Natural killer cell (primary cell): ENCODE data around the gene YBEY. TPM values are rescaled to one million over a fixed set of nuclear protein-coding genes. Genes with fewer than 3 reads are reported as not detected.

Experiments used
- ATAC-seq, 3 donors: fragments of 150-1000 bp in 2 of 3; fragments of 200-7000 bp in 1 of 3; cut with Tn5 transposase; 1 replicate in 1 of 3; 2 replicates in 2 of 3; pipeline ENCODE4 v1.10.0; 2021; ENCODE audit warnings: mild to moderate bottlenecking in 2 of 3, moderate library complexity in 2 of 3
- DNase-seq, 2 donors: peaks; one replicate each; pipeline versions ENCODE4 v3.0.0 to v3.0.0-alpha.2; 2013 to 2021; ENCODE audit warnings: mixed read lengths in 1 of 2
- H3K27ac ChIP-seq: one replicate; pipeline ENCODE4 v1.5.1; 2013; ENCODE audit warnings: mild to moderate bottlenecking, low read length
- H3K27me3 ChIP-seq: one replicate; pipeline ENCODE4 v1.6.1; 2013; ENCODE audit warnings: low read length; ENCODE audit not compliant: control insufficient read depth, insufficient read depth
- H3K36me3 ChIP-seq: one replicate; pipeline ENCODE4 v1.6.1; 2013; ENCODE audit warnings: low read length; ENCODE audit not compliant: control insufficient read depth, insufficient read depth
- H3K4me1 ChIP-seq: one replicate; pipeline ENCODE4 v1.6.1; 2013; ENCODE audit warnings: low read length; ENCODE audit not compliant: control insufficient read depth, insufficient read depth
- H3K4me3 ChIP-seq: one replicate; pipeline ENCODE4 v1.5.1; 2013; ENCODE audit warnings: low read length
- H3K9me3 ChIP-seq: one replicate; pipeline ENCODE4 v1.6.1; 2013; ENCODE audit warnings: low read length; ENCODE audit not compliant: control insufficient read depth, insufficient read depth
- H3K27ac Mint-ChIP-seq, 2 donors: one replicate each; pipeline ENCODE4 v1.8.0; 2022; ENCODE audit warnings: mild to moderate bottlenecking in 2 of 2, mixed read lengths in 2 of 2, moderate library complexity in 1 of 2
- H3K27me3 Mint-ChIP-seq, 2 donors: one replicate each; pipeline ENCODE4 v1.8.0; 2022; ENCODE audit warnings: low read depth in 2 of 2, mixed read lengths in 2 of 2
- H3K36me3 Mint-ChIP-seq: one replicate; pipeline ENCODE4 v1.8.0; 2022; ENCODE audit warnings: mixed read lengths
- H3K4me1 Mint-ChIP-seq, 2 donors: one replicate each; pipeline ENCODE4 v1.8.0; 2022; ENCODE audit warnings: mixed read lengths in 2 of 2
- H3K4me3 Mint-ChIP-seq: one replicate; pipeline ENCODE4 v1.8.0; 2022; ENCODE audit warnings: mild to moderate bottlenecking, moderate library complexity, mixed read lengths
- H3K9me3 Mint-ChIP-seq, 2 donors: one replicate each; pipeline ENCODE4 v1.8.0; 2022; ENCODE audit warnings: mixed read lengths in 2 of 2
- WGBS: methylation state at CpG from one replicate; pipeline ENCODE4 v1.1.7; 2013; ENCODE audit warnings: missing lambda C conversion rate; ENCODE audit not compliant: insufficient coverage; 5-methylcytosine and 5-hydroxymethylcytosine counted together
- intact Hi-C: fragments of 100-400 bp; cut with micrococcal nuclease; formaldehyde crosslinking; loops from one replicate; pipeline ENCODE4 v1.14.2; 2022
- total RNA-seq, 4 donors: library from RNA; stranded (reverse); fragments of 120-200 nt in 1 of 4; gene quantifications; one replicate each; pipeline versions ENCODE4 v1.2.3 to v1.2.4, GENCODE V29; 2013 to 2022
- TF ChIP-seq, protein P1 (sequence below): fragments of 200-600 bp; IDR thresholded peaks from one replicate; pipeline ENCODE4 v1.8.0; 2022; ENCODE audit warnings: antibody characterized with exemption

The YBEY gene
- total RNA-seq, 3 donors from 2014 or later (not counting 1 experiment from before 2014, with no cell fraction given): 10.8 to 13.7 (median 12.7) TPM

DNA sequence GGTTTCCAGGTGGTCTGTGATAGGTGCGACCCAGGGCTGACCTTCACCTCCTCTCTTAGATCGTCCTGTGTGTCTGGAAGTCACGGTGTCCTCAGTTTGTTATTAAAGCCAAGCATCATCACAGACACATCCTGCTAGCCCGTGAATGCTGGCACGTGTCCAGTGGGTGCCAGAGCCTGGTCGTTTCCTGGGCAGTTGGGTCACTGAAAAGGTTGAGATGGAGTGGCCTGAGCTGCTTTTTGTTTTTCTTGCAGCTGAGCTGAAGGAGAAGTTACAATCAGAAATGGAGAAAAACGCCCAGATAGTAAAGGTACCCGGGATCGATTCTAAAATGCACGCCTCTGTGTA is 61.0 kb downstream of the YBEY start:
- Mint-ChIP-seq H3K27me3 (no peaks in the 10 kb centered on the region), H3K4me1 (peaks cover 7 to 10% of the 10 kb centered on the region in 2 donors), H3K27ac (no peak overlapping the region), H3K36me3 (peaks cover 14% of the 10 kb centered on the region), H3K4me3 (no peak overlapping the region), H3K9me3 (no peaks in the 10 kb centered on the region)
- no peaks in the 10 kb centered on the region for H3K4me1 ChIP-seq
- intact Hi-C loops: no loop called here
- H3K4me3 ChIP-seq: no peak overlapping the region
- no peak overlapping the region for H3K27ac ChIP-seq
- TF ChIP-seq, protein P1, sequence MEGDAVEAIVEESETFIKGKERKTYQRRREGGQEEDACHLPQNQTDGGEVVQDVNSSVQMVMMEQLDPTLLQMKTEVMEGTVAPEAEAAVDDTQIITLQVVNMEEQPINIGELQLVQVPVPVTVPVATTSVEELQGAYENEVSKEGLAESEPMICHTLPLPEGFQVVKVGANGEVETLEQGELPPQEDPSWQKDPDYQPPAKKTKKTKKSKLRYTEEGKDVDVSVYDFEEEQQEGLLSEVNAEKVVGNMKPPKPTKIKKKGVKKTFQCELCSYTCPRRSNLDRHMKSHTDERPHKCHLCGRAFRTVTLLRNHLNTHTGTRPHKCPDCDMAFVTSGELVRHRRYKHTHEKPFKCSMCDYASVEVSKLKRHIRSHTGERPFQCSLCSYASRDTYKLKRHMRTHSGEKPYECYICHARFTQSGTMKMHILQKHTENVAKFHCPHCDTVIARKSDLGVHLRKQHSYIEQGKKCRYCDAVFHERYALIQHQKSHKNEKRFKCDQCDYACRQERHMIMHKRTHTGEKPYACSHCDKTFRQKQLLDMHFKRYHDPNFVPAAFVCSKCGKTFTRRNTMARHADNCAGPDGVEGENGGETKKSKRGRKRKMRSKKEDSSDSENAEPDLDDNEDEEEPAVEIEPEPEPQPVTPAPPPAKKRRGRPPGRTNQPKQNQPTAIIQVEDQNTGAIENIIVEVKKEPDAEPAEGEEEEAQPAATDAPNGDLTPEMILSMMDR: no peak
- H3K36me3 ChIP-seq: peaks cover 67% of the 10 kb centered on the region
- 95% methylated on average over 10 of the region's 10 CpGs for WGBS
- ATAC-seq (no peak), DNase-seq (no peak)
- no peaks in the 10 kb centered on the region for H3K27me3 ChIP-seq
- H3K9me3 ChIP-seq: no peaks in the 10 kb centered on the region

Other genes with a start within 250 kb of the YBEY start
- 100 to 1,000 TPM in 1 of 3 donors, 10 to 100 TPM in 2; 93.9 to 110 (median 97.2) TPM for gene COL6A2, start 188.2 kb upstream of the YBEY start, total RNA-seq
- under 1 TPM in 1 of 3 donors, not detected in 2; 0.34 TPM for gene FTCD, start 130.8 kb upstream of the YBEY start, total RNA-seq
- gene SPATC1L, start 101.9 kb upstream of the YBEY start, total RNA-seq: 1 to 10 TPM in 2 of 3 donors, under 1 TPM in 1; 0.18 to 4.0 (median 2.7) TPM
- 10 to 100 TPM; 59.9 to 82.2 (median 62.7) TPM for gene LSS, start 57.6 kb upstream of the YBEY start, total RNA-seq
- 100 to 1,000 TPM; 143 to 172 (median 159) TPM for gene MCM3AP, start 731 bp upstream of the YBEY start, total RNA-seq
- gene C21orf58, start 37.5 kb downstream of the YBEY start, total RNA-seq: 1 to 10 TPM; 4.0 to 8.9 (median 5.2) TPM
- 10 to 100 TPM; 83.6 to 94.9 (median 84.0) TPM for gene PCNT, start 37.8 kb downstream of the YBEY start, total RNA-seq
- 100 to 1,000 TPM; 166 to 308 (median 170) TPM for gene DIP2A, start 172.5 kb downstream of the YBEY start, total RNA-seq